ENCODE data around the gene PACSIN2. TPM values are rescaled to one million over a fixed set of nuclear protein-coding genes. Genes with fewer than 3 reads are reported as not detected.

PACSIN2 gene
- total RNA-seq, 2 donors from 2014 or later, result 78.0 to 87.1 TPM

DNA sequence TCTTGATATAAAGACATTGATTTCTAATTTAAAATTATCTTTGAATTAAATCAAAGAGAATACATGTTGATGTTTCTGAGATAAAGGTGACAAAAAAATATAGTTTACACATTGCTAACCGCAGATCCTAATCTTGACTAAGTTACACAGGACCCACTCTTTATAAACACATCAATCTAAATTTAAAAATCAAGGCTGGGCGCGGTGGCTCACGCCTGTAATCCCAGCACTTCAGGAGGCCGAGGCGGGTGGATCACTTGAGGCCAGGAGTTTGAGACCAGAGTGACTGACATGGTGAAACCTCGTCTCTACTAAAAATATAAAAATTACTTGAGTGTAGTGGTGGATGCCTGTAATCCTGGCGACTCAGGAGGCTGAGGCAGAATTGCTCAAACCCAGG, 159.7 kb downstream of the PACSIN2 start:
- WGBS, result 51% methylated on average over 8 of the region's 8 CpGs
- TF ChIP-seq POLR2AphosphoS5 (IDR thresholded peaks at IDR 0.05) (no peak), POLR2A (IDR thresholded peaks at IDR 0.05) (no peak)
- TF ChIP-seq, protein P1, sequence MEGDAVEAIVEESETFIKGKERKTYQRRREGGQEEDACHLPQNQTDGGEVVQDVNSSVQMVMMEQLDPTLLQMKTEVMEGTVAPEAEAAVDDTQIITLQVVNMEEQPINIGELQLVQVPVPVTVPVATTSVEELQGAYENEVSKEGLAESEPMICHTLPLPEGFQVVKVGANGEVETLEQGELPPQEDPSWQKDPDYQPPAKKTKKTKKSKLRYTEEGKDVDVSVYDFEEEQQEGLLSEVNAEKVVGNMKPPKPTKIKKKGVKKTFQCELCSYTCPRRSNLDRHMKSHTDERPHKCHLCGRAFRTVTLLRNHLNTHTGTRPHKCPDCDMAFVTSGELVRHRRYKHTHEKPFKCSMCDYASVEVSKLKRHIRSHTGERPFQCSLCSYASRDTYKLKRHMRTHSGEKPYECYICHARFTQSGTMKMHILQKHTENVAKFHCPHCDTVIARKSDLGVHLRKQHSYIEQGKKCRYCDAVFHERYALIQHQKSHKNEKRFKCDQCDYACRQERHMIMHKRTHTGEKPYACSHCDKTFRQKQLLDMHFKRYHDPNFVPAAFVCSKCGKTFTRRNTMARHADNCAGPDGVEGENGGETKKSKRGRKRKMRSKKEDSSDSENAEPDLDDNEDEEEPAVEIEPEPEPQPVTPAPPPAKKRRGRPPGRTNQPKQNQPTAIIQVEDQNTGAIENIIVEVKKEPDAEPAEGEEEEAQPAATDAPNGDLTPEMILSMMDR (IDR thresholded peaks at IDR 0.05), result no peak
- H3K4me3 ChIP-seq, result peak overlapping the region; percentile 79 to 92
- H3K27me3 ChIP-seq (replicated peaks; ENCODE audit: insufficient read depth), result no peaks in the 10 kb centered on the region
- intact Hi-C loops (cut with DNase I), result no loop called here
- H3K9me3 ChIP-seq, result no peaks in the 10 kb centered on the region
- no peaks in the 10 kb centered on the region for H3K4me1 ChIP-seq (replicated peaks)
- peak overlapping the region; percentile 97 to 99 for H3K27ac ChIP-seq
- no peak for DNase-seq (ENCODE audit: low spot score)
- H3K36me3 ChIP-seq, result no peaks in the 10 kb centered on the region

DNA sequence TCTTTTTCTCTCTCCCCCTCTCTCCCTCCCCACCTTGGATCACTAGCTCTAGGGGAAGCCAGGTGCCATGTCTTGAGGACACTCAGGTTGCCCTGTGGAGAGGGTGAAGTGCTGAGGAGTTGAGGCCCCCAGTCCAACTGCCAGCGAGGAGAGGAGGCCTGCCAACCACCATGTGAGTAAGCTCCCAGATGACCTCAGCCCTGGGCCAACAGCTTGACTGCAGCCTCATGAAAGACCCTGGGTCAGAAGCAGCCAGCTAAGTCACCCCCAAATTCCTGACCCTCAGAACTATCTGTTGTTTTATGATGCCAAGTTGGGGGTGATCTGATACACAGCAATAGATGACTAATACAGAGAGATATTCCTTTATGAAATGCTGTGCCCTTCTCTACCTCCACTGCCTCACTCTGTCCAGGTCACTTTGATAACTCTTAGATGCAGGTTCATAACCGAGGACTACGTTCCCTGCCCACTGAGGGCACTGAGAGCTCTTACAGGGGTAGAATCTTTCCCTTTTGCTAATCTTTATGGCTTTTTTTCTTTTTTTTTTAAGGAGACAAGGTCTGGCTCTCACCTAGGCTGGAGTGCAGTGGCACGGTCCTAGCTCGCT, 165.9 kb downstream of the PACSIN2 start:
- no peak for DNase-seq (ENCODE audit: low spot score)
- no peaks in the 10 kb centered on the region for H3K36me3 ChIP-seq
- no peaks in the 10 kb centered on the region for H3K4me1 ChIP-seq (replicated peaks)
- no peaks in the 10 kb centered on the region for H3K27me3 ChIP-seq (replicated peaks; ENCODE audit: insufficient read depth)
- no peaks in the 10 kb centered on the region for H3K9me3 ChIP-seq
- H3K27ac ChIP-seq, result peak overlapping the region; percentile 6 to 40
- TF ChIP-seq, protein P1 (IDR thresholded peaks at IDR 0.05), result no peak
- TF ChIP-seq POLR2AphosphoS5 (IDR thresholded peaks at IDR 0.05), result no peak
- no peak for TF ChIP-seq POLR2A (IDR thresholded peaks at IDR 0.05)
- 69% methylated on average over 5 of the region's 5 CpGs for WGBS
- no peak overlapping the region for H3K4me3 ChIP-seq
- intact Hi-C loops (cut with DNase I), result no loop called here

GRCh38 chr22:42847110-42847509, 167.8 kb downstream of the PACSIN2 start:
- TF ChIP-seq, protein P1 (IDR thresholded peaks at IDR 0.05), result no peak
- TF ChIP-seq POLR2AphosphoS5 (IDR thresholded peaks at IDR 0.05) (no peak), POLR2A (IDR thresholded peaks at IDR 0.05) (no peak)
- no peaks in the 10 kb centered on the region for H3K27me3 ChIP-seq (replicated peaks; ENCODE audit: insufficient read depth)
- no peaks in the 10 kb centered on the region for H3K9me3 ChIP-seq
- peaks cover 5% of the 10 kb centered on the region for H3K4me1 ChIP-seq (replicated peaks)
- 89% methylated on average over 3 of the region's 3 CpGs for WGBS
- DNase-seq (ENCODE audit: low spot score), result no peak
- H3K4me3 ChIP-seq, result no peak overlapping the region
- no peak overlapping the region for H3K27ac ChIP-seq
- intact Hi-C loops (cut with DNase I), result no loop called here
- H3K36me3 ChIP-seq, result no peaks in the 10 kb centered on the region

- peaks cover 7% of the 10 kb centered on the region for H3K4me1 ChIP-seq (replicated peaks)
- WGBS, result 29% methylated on average over 4 of the region's 4 CpGs
- no peaks in the 10 kb centered on the region for H3K9me3 ChIP-seq
- no peak overlapping the region for H3K4me3 ChIP-seq
- TF ChIP-seq POLR2AphosphoS5 (IDR thresholded peaks at IDR 0.05) (peak; percentile 64), POLR2A (IDR thresholded peaks at IDR 0.05) (no peak)
- no peak for DNase-seq (ENCODE audit: low spot score)
- H3K27me3 ChIP-seq (replicated peaks; ENCODE audit: insufficient read depth), result no peaks in the 10 kb centered on the region
- no peaks in the 10 kb centered on the region for H3K36me3 ChIP-seq
- intact Hi-C loops (cut with DNase I), result no loop called here
- H3K27ac ChIP-seq, result peak overlapping the region; percentile 73 to 77
These were observed 170.2 kb downstream of the PACSIN2 start for GRCh38 chr22:42844756-42845155.

DNA sequence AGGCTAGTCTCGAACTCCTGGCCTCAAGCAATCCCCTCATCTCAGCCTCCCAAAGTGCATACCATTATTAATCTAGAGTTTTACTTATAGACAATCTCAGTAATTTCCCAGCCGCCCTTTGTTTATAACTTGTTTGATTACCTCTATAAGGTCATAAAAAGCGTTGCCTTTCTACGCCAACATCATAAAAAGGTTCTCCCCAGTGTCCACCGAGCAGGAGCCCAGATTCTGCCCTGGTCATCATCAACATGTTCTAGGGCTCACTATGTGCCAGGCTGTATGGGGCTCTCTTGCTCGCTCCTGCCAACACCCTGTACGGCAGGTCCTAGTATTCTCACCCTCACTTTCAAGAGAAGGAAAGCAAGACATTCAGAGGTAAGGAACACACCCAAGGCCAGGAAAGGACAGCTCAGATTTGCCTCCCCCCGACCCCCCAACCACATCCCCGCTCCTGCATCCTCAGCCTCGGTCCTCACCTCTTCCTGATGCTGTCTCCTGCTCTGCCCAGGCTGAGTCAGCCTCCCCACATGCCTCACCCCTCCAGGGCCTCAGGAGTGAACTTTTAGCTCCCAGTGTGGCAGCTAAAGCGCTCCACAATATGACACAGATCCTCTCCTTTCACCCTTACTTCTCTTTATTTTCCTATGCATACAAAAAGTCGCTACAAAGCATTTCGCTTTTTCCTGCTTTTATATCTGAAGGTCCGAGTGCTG, 172.1 kb downstream of the PACSIN2 start:
- H3K4me3 ChIP-seq, result no peak overlapping the region
- no peaks in the 10 kb centered on the region for H3K36me3 ChIP-seq
- H3K27ac ChIP-seq, result peak overlapping the region; percentile 73 to 77
- TF ChIP-seq POLR2AphosphoS5 (IDR thresholded peaks at IDR 0.05), result peak; percentile 42
- TF ChIP-seq, protein P1 (IDR thresholded peaks at IDR 0.05), result no peak
- no peaks in the 10 kb centered on the region for H3K27me3 ChIP-seq (replicated peaks; ENCODE audit: insufficient read depth)
- 84% methylated on average over 14 of the region's 14 CpGs for WGBS
- peak; percentile 52 for DNase-seq (ENCODE audit: low spot score)
- intact Hi-C loops (cut with DNase I), result no loop called here
- H3K9me3 ChIP-seq, result no peaks in the 10 kb centered on the region
- H3K4me1 ChIP-seq (replicated peaks), result peaks cover 8% of the 10 kb centered on the region
